ENCODE measurements around the gene MEGF9. TPM values are rescaled to one million over a fixed set of nuclear protein-coding genes. Genes with fewer than 3 reads are reported as not detected.

The MEGF9 gene
- total RNA-seq, 1 donor from 2014 or later = 15.7 TPM

- Mint-ChIP-seq H3K36me3 (peaks cover 37% of the 10 kb centered on the region), H3K27ac (no peak overlapping the region), H3K27me3 (ENCODE audit: low read depth) (no peaks in the 10 kb centered on the region), H3K4me1 (no peaks in the 10 kb centered on the region), H3K4me3 (no peak overlapping the region), H3K9me3 (no peaks in the 10 kb centered on the region)
- no peak for TF ChIP-seq CTCF (IDR thresholded peaks at IDR 0.05; ENCODE audit: unreplicated experiment)
- DNase-seq (ENCODE audit: low spot score in 2 of 2, unreplicated experiment in 2 of 2) = no peak
Measured at GRCh38 chr9:120569556-120569955, 144.7 kb downstream of the MEGF9 start.

GRCh38 chr9:120568816-120569215 lies 145.5 kb downstream of the MEGF9 start:
- Mint-ChIP-seq H3K36me3 (peaks cover 38% of the 10 kb centered on the region), H3K9me3 (no peaks in the 10 kb centered on the region), H3K4me3 (no peak overlapping the region)

GRCh38 chr9:120567874-120568273 lies 146.4 kb downstream of the MEGF9 start:
- no peaks in the 10 kb centered on the region for H3K27me3 Mint-ChIP-seq (ENCODE audit: low read depth)
- H3K4me3 Mint-ChIP-seq = no peak overlapping the region
- no peak for TF ChIP-seq CTCF (IDR thresholded peaks at IDR 0.05; ENCODE audit: unreplicated experiment)
- H3K36me3 Mint-ChIP-seq = peaks cover 43% of the 10 kb centered on the region
- H3K9me3 Mint-ChIP-seq = no peaks in the 10 kb centered on the region
- no peak for DNase-seq (ENCODE audit: low spot score in 2 of 2, unreplicated experiment in 2 of 2)
- no peaks in the 10 kb centered on the region for H3K4me1 Mint-ChIP-seq
- no peak overlapping the region for H3K27ac Mint-ChIP-seq

More at GRCh38 chr9:120568816-120569215, 145.5 kb downstream of the MEGF9 start:
- no peaks in the 10 kb centered on the region for H3K4me1 Mint-ChIP-seq
- no peak for DNase-seq (ENCODE audit: low spot score in 2 of 2, unreplicated experiment in 2 of 2)
- no peak for TF ChIP-seq CTCF (IDR thresholded peaks at IDR 0.05; ENCODE audit: unreplicated experiment)
- no peaks in the 10 kb centered on the region for H3K27me3 Mint-ChIP-seq (ENCODE audit: low read depth)
- no peak overlapping the region for H3K27ac Mint-ChIP-seq

- Mint-ChIP-seq H3K9me3 (no peaks in the 10 kb centered on the region), H3K36me3 (peaks cover 47% of the 10 kb centered on the region), H3K4me3 (no peak overlapping the region), H3K4me1 (no peaks in the 10 kb centered on the region), H3K27ac (no peak overlapping the region), H3K27me3 (ENCODE audit: low read depth) (no peaks in the 10 kb centered on the region)
- no peak for DNase-seq (ENCODE audit: low spot score in 2 of 2, unreplicated experiment in 2 of 2)
- no peak for TF ChIP-seq CTCF (IDR thresholded peaks at IDR 0.05; ENCODE audit: unreplicated experiment)
Measured at GRCh38 chr9:120567081-120567480, 147.2 kb downstream of the MEGF9 start.

DNA sequence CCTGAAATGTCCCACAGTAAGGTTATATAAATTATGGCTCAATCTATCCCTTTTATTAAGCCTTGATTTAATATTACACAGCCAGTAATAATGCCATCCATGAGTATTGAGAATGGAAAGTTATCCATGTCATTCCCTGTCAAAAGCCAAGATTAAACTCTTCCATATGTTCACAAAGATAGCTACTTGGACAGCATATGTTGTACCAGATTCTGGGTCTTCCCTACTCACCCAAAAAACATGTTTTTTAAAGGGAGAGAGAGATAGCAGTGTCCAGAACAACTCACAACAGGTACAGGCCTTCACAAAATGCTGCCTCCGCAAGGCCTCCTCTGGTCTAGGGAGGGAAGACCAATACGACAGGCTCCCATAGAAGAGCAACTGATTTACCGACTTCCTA lies 149.7 kb downstream of the MEGF9 start:
- DNase-seq (ENCODE audit: low spot score in 2 of 2, unreplicated experiment in 2 of 2) = no peak
- Mint-ChIP-seq H3K27ac (no peak overlapping the region), H3K4me3 (no peak overlapping the region), H3K9me3 (no peaks in the 10 kb centered on the region), H3K27me3 (ENCODE audit: low read depth) (no peaks in the 10 kb centered on the region), H3K4me1 (no peaks in the 10 kb centered on the region), H3K36me3 (peaks cover 40% of the 10 kb centered on the region)
- TF ChIP-seq CTCF (IDR thresholded peaks at IDR 0.05; ENCODE audit: unreplicated experiment) = no peak

GRCh38 chr9:120562861-120563443 lies 151.3 kb downstream of the MEGF9 start:
- DNase-seq (ENCODE audit: low spot score in 2 of 2, unreplicated experiment in 2 of 2) = no peak
- peaks cover 38% of the 10 kb centered on the region for H3K36me3 Mint-ChIP-seq
- H3K9me3 Mint-ChIP-seq = no peaks in the 10 kb centered on the region
- H3K4me3 Mint-ChIP-seq = no peak overlapping the region
- no peak for TF ChIP-seq CTCF (IDR thresholded peaks at IDR 0.05; ENCODE audit: unreplicated experiment)
- no peaks in the 10 kb centered on the region for H3K4me1 Mint-ChIP-seq
- no peaks in the 10 kb centered on the region for H3K27me3 Mint-ChIP-seq (ENCODE audit: low read depth)
- no peak overlapping the region for H3K27ac Mint-ChIP-seq

Measured in mesothelial cell of epicardium (in vitro differentiated cells).